ENCODE results near the gene RRBP1.

RRBP1 gene

DNA sequence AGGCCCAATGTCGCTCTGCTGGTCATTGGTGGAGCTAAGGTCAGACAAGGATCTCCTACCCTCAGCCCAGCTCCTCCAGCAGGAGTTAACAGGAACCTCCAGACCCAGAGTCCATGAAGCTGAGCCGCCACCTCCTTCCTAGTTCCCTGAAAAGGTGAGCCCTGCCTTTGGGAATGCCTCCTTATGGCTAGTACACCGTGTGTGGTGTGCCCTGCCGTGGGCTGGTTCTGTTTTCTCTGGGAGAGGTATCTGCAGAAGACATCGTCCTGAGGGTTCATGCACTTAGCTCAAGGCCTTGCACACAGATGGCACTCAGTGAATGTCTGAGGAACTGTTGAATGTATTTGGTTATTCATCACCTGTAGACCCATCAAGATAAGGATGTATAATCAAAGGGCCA is 33.0 kb upstream of the RRBP1 start:
- TF ChIP-seq, protein P1, sequence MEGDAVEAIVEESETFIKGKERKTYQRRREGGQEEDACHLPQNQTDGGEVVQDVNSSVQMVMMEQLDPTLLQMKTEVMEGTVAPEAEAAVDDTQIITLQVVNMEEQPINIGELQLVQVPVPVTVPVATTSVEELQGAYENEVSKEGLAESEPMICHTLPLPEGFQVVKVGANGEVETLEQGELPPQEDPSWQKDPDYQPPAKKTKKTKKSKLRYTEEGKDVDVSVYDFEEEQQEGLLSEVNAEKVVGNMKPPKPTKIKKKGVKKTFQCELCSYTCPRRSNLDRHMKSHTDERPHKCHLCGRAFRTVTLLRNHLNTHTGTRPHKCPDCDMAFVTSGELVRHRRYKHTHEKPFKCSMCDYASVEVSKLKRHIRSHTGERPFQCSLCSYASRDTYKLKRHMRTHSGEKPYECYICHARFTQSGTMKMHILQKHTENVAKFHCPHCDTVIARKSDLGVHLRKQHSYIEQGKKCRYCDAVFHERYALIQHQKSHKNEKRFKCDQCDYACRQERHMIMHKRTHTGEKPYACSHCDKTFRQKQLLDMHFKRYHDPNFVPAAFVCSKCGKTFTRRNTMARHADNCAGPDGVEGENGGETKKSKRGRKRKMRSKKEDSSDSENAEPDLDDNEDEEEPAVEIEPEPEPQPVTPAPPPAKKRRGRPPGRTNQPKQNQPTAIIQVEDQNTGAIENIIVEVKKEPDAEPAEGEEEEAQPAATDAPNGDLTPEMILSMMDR (IDR thresholded peaks at IDR 0.05; ENCODE audit: borderline replicate concordance, insufficient read depth, low read depth, low read length): no peak
- no peak overlapping the region for H3K4me3 ChIP-seq (ENCODE audit: low read depth, low read length)

DNA sequence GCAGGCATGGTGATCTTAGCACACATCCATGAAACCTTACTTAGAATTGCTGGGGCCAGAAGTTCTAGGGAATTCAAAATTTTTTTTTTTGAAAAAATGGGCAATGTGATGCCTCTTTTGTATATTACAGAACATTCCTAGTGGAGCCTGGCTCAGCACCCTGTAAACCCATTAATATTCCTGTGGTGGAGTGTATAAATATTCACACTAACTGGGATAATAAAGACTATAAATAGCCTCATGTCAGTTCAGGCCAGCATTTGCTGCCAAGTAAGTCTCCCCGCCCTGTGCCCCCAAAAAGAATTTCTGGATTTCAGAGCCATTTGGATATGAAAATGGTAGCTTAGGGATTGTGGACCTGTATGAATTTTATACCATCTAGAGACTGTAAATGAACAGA is 32.6 kb upstream of the RRBP1 start:
- no peak overlapping the region for H3K4me3 ChIP-seq (ENCODE audit: low read depth, low read length)
- TF ChIP-seq, protein P1 (IDR thresholded peaks at IDR 0.05; ENCODE audit: borderline replicate concordance, insufficient read depth, low read depth, low read length): no peak

DNA sequence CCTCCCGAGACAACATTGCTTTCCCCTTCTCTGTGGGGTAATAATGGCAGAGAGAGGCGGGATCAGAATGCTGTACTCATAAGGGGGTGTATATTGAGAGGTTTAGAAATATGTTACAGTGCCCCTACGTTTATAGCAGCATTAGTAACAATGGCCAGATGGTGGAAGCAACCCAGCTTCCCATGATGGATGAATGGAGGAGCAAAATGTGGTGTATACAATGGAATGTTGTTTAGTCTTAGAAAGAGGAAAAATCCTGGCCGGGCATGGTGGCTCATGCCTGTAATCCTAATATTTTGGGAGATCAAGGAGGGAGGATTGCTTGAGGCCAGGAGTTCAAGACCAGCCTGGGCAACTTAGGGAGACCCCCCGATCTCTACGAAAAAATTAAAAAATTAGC is 30.7 kb upstream of the RRBP1 start:
- H3K4me3 ChIP-seq (ENCODE audit: low read depth, low read length): no peak overlapping the region
- TF ChIP-seq, protein P1 (IDR thresholded peaks at IDR 0.05; ENCODE audit: borderline replicate concordance, insufficient read depth, low read depth, low read length): no peak

DNA sequence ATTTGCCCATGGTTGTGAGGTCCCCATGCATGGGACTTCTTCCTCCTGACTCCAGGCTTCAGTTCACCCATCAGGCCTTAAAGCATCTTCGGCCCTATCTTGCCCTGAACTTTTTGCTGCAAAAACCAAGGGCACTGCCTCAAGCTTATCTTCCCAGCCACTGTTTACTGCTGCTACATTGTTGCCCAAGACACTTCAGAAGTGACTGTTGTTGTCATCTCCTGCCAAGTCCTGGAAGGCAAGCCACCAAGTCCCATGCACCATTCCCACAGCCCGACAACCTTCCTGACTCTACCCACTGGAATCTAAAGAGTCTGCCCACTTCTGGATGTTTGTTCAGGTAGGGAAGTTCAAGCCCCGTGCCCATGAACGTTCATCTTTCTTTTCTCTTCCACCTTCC is 30.2 kb upstream of the RRBP1 start:
- TF ChIP-seq, protein P1 (IDR thresholded peaks at IDR 0.05; ENCODE audit: borderline replicate concordance, insufficient read depth, low read depth, low read length): no peak
- no peak overlapping the region for H3K4me3 ChIP-seq (ENCODE audit: low read depth, low read length)

DNA sequence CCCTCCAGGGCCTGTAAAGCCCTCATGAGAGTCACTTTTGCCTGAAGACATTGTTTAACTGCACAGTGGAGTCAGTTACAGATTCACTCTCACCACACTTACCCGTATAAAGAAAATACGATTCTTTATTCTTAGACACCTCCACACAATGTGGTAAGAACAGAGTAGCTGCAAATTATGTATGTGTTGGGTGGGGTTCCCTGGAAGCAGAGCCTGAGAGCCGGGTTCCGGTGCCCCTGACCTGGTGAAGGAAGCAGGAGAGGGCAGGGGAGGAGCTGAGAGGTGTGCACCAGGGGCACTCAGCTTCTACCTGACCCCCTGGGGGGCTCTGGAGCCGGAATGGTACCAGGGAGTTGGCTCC is 29.2 kb upstream of the RRBP1 start:
- TF ChIP-seq, protein P1 (IDR thresholded peaks at IDR 0.05; ENCODE audit: borderline replicate concordance, insufficient read depth, low read depth, low read length): no peak
- no peak overlapping the region for H3K4me3 ChIP-seq (ENCODE audit: low read depth, low read length)

DNA sequence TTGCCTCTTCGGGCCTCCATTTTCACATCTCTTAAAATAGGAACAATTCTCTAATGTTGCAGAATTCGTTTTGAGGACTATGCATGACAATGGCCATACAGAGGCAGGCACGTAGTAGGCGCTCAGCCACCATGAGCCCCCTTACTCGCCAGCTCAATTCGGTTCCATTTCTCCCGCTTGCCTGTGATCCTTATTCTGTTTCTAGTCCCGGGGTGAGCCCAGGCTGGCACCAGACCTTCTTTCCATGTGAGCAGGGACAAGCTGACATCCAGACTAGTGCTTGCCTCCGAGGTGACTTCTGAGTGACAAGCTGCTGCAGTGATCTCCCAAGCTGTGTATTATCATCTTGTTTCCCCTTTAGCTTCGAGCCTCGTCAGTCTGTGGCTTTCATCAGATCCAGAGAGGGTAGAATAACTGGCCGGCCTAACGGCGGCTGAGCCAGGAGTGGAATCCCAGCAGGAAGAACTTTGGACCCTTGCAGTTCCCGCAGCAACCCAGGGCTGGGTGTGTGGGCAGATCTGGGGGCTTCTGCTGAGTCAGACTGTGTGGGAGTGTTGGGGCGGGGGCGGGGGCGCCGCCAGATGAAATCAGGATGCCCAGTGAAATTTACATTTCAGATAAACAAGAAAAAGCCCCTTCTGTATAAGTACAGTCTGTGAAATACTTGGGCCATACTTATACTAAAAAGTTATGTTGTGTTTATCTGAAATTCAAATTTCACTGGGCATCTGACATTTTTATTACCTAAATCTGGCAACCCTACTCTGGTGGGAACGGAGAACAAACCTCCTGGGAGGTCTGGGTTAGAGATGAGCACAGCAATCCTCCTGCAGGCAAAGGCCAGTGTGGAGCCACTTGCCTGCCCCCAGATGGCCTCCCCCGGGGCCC is 28.6 kb upstream of the RRBP1 start:
- H3K4me3 ChIP-seq (ENCODE audit: low read depth, low read length): no peak overlapping the region
- TF ChIP-seq, protein P1 (IDR thresholded peaks at IDR 0.05; ENCODE audit: borderline replicate concordance, insufficient read depth, low read depth, low read length): no peak
